ENCODE data around the gene DAG1. TPM values are rescaled to one million over a fixed set of nuclear protein-coding genes. Genes with fewer than 3 reads are reported as not detected.

DAG1 gene
- total RNA-seq, 1 experiment from 2014 or later: 93.0 TPM

DNA sequence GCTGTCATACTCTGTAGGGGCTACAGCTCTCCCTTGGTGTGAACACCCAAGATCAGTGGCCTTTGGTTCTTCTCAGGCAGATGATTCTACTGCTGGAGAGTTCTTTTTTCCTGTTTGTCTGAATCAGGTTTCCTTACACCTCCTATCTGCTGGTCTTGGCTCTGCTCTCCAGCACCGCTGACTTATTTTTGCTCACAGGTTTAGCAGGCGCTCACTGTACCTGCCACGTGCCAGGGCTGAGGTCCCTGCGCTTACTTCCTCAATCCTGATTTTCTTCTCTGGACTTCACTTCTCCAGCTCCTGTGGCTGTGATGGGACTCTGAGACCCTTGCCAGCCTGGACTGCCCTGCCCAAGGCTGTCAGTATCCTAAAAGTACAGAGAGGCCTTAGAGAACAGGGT is 93.7 kb downstream of the DAG1 start:
- Histone ChIP-seq H4K8ac (replicated peaks; ENCODE audit: insufficient read length, low read depth, low read length) (no peak overlapping the region), H2BK5ac (ENCODE audit: insufficient read length, low read length) (no peak overlapping the region), H2BK15ac (ENCODE audit: low read depth, low read length) (no peak overlapping the region), H2AK5ac (ENCODE audit: insufficient read length, low read length) (no peak overlapping the region), H3K23me2 (ENCODE audit: insufficient read length, low read depth, low read length, poor library complexity, severe bottlenecking) (no peaks in the 10 kb centered on the region), H2BK20ac (ENCODE audit: low read depth, low read length, poor library complexity, severe bottlenecking) (no peak overlapping the region), H3K23ac (ENCODE audit: insufficient read length, low read depth, low read length) (no peak overlapping the region), H3K18ac (ENCODE audit: insufficient read length, low read depth, low read length) (no peak overlapping the region), H3K56ac (ENCODE audit: insufficient read length, low read depth, low read length) (no peak overlapping the region), H3K79me1 (ENCODE audit: insufficient read depth, low read depth, low read length, poor library complexity, severe bottlenecking) (no peaks in the 10 kb centered on the region), H3K9ac (ENCODE audit: extremely low read depth, insufficient read length, low read length) (no peak overlapping the region), H3K14ac (ENCODE audit: insufficient read depth, low read length) (no peak overlapping the region), H3K9me3 (ENCODE audit: control insufficient read depth, low read depth, low read length) (no peaks in the 10 kb centered on the region), H3K27me3 (ENCODE audit: insufficient read depth, low read length) (no peaks in the 10 kb centered on the region), H4K5ac (ENCODE audit: insufficient read length, low read depth, low read length) (no peak overlapping the region), H2AFZ (ENCODE audit: low read length) (no peak overlapping the region), H3K79me2 (ENCODE audit: insufficient read depth, low read length) (no peaks in the 10 kb centered on the region), H2BK120ac (ENCODE audit: low read depth, low read length, poor library complexity, severe bottlenecking) (no peak overlapping the region), H3K4me1 (ENCODE audit: insufficient read depth, low read length) (no peaks in the 10 kb centered on the region), H3K4me2 (ENCODE audit: insufficient read depth, insufficient read length, low read length) (no peak overlapping the region), H3K4ac (ENCODE audit: low read depth, low read length) (no peak overlapping the region), H4K91ac (ENCODE audit: insufficient read length, low read depth, low read length) (no peak overlapping the region), H4K20me1 (ENCODE audit: control insufficient read depth, insufficient read depth, insufficient read length) (no peaks in the 10 kb centered on the region), H3T11ph (ENCODE audit: low read length) (no peak overlapping the region), H2BK12ac (ENCODE audit: insufficient read length, low read depth, low read length) (no peak overlapping the region), H3K27ac (ENCODE audit: insufficient read length, low read depth, low read length) (no peak overlapping the region)
- Mint-ChIP-seq H3K4me3 (no peak overlapping the region), H3K27ac (no peak overlapping the region), H3K9me3 (no peaks in the 10 kb centered on the region; a peak in 1 of 5 replicates), H3K4me1 (peaks cover 0 to 4% of the 10 kb centered on the region in 2 experiments; a peak in 1 of 4 replicates), H3K27me3 (ENCODE audit: low read depth) (no peaks in the 10 kb centered on the region; the same call in 1 of the 2 replicates), H3K36me3 (ENCODE audit: insufficient read depth in 1 of 3, low read depth in 3 of 3) (peaks cover 0 to 7% (median 0%) of the 10 kb centered on the region in 3 experiments; a peak in 1 of 7 replicates)
- WGBS (ENCODE audit: extremely low coverage, insufficient read length, low lambda C conversion rate): no CpG with 5 or more reads among the region's 4 CpGs
- DNase-seq: no peak
- TF ChIP-seq, protein P1, sequence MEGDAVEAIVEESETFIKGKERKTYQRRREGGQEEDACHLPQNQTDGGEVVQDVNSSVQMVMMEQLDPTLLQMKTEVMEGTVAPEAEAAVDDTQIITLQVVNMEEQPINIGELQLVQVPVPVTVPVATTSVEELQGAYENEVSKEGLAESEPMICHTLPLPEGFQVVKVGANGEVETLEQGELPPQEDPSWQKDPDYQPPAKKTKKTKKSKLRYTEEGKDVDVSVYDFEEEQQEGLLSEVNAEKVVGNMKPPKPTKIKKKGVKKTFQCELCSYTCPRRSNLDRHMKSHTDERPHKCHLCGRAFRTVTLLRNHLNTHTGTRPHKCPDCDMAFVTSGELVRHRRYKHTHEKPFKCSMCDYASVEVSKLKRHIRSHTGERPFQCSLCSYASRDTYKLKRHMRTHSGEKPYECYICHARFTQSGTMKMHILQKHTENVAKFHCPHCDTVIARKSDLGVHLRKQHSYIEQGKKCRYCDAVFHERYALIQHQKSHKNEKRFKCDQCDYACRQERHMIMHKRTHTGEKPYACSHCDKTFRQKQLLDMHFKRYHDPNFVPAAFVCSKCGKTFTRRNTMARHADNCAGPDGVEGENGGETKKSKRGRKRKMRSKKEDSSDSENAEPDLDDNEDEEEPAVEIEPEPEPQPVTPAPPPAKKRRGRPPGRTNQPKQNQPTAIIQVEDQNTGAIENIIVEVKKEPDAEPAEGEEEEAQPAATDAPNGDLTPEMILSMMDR (conservative IDR thresholded peaks at IDR 0.05): no peak

All from H9 (cell line).